ENCODE data around the gene NUDT17.

DNA sequence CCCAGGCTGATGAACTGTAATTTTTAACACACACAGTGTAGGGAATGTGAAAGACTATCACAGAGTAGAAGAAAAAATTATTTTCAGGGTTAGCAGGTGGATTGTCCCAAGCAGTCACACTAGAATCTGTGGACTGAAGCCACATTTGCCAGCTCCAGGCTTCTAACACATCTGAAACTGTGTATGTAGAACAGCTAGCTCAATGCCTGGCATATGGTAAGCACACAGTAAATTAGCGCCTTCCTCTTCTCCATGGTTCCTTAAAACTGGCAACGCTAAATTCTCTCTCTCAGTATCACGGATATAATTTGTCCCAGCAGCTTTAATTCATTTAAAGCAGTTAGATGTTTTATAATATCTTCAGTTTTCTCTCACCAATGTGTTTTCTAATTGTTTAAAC lies 2.4 kb upstream of the NUDT17 start:
- no peak for TF ChIP-seq EZH2 (IDR thresholded peaks at IDR 0.05; ENCODE audit: insufficient read depth, poor library complexity, severe bottlenecking)
- no peak for TF ChIP-seq EZH2phosphoT487 (IDR thresholded peaks at IDR 0.05; ENCODE audit: insufficient read depth, low read depth)
